CMK (cell line): ENCODE results near the gene FXYD1.
"Not testable (repeated sequence)": the region's sequence is repeated elsewhere in the genome, so short reads cannot be mapped to it uniquely, and the experiment has no call there.

Experiments used
- DNase-seq: peaks from one replicate; pipeline ENCODE4 v3.0.0-alpha.2; 2010; ENCODE audit warnings: low read depth

FXYD1 gene

GRCh38 chr19:35138305-35138892 lies at the start of gene FXYD1:
FXYD1 (plus strand) TSS chr19:35138824; CDS start chr19:35140080, 1,256 bp downstream.
- DNase-seq = no peak

GRCh38 chr19:35089554-35089953 lies 49.1 kb upstream of the FXYD1 start:
- no peak for DNase-seq

- no peak for DNase-seq
These were observed 48.5 kb upstream of the FXYD1 start for GRCh38 chr19:35090160-35090505.

- DNase-seq = no peak
These were observed 48.0 kb upstream of the FXYD1 start for GRCh38 chr19:35090506-35091214.

GRCh38 chr19:35093430-35093829 lies 45.2 kb upstream of the FXYD1 start:
- no peak for DNase-seq

- DNase-seq = no peak
These were observed 44.5 kb upstream of the FXYD1 start for GRCh38 chr19:35093941-35094647.

- DNase-seq = no peak
These were observed 44.0 kb upstream of the FXYD1 start for GRCh38 chr19:35094656-35095055.

- no peak for DNase-seq
These were observed 42.8 kb upstream of the FXYD1 start for GRCh38 chr19:35095667-35096368.

- no peak for DNase-seq
These were observed 40.1 kb upstream of the FXYD1 start for GRCh38 chr19:35098413-35099049.

- DNase-seq = no peak
These were observed 39.3 kb upstream of the FXYD1 start for GRCh38 chr19:35099155-35099896.

- DNase-seq = no peak
These were observed 38.7 kb upstream of the FXYD1 start for GRCh38 chr19:35099897-35100275.

- no peak for DNase-seq
These were observed 37.8 kb upstream of the FXYD1 start for GRCh38 chr19:35100588-35101533.

GRCh38 chr19:35101949-35102348 lies 36.7 kb upstream of the FXYD1 start:
- not testable (repeated sequence) for DNase-seq

- DNase-seq = not testable (repeated sequence)
These were observed 35.0 kb upstream of the FXYD1 start for GRCh38 chr19:35103614-35104013.

- DNase-seq = no peak
These were observed 34.3 kb upstream of the FXYD1 start for GRCh38 chr19:35104361-35104760.

- no peak for DNase-seq
These were observed 33.6 kb upstream of the FXYD1 start for GRCh38 chr19:35105047-35105410.

GRCh38 chr19:35105411-35106290 lies 33.0 kb upstream of the FXYD1 start:
- DNase-seq = no peak

- no peak for DNase-seq
These were observed 32.4 kb upstream of the FXYD1 start for GRCh38 chr19:35106291-35106583.

- DNase-seq = no peak
These were observed 31.6 kb upstream of the FXYD1 start for GRCh38 chr19:35106898-35107541.
